A172 (cell line): ENCODE data around the gene FREY1. TPM values are rescaled to one million over a fixed set of nuclear protein-coding genes. Genes with fewer than 3 reads are reported as not detected.

ENCODE experiments used
- DNase-seq: peaks from one replicate; pipeline ENCODE4 v3.0.0-alpha.2; 2015; ENCODE audit warnings: low spot score
- total RNA-seq: library from RNA; depleted of rRNA; stranded (reverse); fragments of >200 nt; shearing (Covaris generic); gene quantifications from 2 replicates; pipeline ENCODE4 v1.2.3, GENCODE V29; 2014; rRNA removed

Gene FREY1
- total RNA-seq, 1 experiment from 2014 or later: 0.26 TPM

DNA sequence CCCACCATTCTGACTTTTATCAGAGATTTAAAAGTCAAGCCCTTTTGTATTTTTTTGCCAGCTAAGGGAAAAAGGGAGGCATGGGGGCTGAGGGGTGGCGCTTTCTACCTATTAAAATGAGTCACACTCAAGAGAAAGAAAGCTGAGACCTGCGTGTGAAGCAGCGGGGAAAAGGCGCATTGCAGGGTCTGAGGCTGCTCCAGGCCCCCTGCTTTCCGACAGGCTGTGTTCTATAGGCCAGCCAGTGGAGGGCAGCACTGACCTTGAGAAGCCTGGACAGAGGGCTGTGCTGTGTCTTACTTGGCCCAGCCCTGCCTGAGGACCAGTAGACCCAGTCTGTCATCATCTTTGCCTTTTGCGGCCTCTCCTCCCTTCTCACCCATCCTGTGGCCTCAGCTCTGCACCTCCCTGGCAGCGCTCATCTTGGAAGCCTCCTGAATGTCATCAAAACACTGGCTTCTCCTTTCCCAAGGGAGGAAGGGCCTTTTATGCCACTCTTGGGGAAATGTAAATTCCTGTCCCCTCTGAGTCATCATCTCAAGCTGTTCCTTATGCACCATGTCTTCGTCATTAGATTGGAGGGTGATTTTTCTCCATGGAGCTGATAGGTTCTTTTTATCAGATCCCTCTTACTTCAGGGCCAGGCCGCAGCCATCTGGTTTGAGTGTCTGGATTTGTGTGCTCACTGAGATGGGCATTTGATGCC is 34.3 kb downstream of the FREY1 start:
- peak; percentile 96 for DNase-seq

DNA sequence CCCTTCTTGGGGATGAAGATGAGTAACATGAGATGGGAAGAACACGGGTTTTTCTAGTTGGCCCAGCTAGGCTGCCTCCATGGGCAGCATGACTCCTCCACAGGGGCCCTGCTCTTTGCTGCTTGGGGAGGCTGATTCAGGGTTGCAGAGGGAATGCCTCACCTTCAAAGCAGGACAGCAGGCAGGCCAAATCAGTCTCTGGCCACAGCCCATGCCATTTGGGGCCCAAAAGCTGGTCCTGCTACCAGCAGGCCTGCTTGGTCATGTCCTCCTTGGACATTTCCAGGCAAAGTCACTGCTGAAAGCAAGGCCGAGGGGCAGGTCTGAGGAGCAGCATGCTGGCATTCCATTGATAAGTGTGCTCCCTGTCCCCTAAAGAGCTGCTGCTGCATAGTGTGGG is 35.4 kb downstream of the FREY1 start:
- DNase-seq: no peak

DNA sequence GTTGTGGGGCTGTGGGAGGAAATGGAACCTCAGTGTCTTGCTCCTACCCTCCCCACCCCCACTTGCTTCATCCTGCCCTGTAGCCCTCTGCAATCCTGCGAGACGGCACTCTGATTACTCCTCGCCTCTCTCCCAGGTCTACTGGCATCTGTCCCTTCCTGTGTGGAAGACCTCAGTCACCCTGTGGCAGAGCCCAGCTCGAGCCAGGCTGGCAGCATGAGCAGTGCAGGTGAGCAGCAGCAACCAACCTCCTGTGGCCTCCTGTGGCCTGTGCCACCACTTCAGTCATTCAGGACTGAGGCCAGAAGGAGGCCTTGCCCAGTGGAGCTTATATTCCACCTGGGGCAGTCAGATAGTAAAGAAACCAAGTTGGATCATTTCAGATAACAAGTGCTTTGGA is 36.4 kb downstream of the FREY1 start:
- no peak for DNase-seq

DNA sequence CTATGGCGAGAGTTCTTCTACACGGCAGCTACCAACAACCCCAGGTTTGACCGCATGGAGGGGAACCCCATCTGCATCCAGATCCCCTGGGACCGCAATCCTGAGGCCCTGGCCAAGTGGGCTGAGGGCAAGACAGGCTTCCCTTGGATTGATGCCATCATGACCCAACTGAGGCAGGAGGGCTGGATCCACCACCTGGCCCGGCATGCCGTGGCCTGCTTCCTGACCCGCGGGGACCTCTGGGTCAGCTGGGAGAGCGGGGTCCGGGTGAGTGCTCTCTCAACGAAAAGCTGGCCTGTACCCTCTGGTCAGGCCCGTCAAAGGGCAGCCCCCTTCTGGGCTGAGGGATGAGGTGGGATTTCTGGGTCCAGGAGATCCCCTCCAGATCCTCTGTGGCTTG is 37.5 kb downstream of the FREY1 start:
- no peak for DNase-seq

DNA sequence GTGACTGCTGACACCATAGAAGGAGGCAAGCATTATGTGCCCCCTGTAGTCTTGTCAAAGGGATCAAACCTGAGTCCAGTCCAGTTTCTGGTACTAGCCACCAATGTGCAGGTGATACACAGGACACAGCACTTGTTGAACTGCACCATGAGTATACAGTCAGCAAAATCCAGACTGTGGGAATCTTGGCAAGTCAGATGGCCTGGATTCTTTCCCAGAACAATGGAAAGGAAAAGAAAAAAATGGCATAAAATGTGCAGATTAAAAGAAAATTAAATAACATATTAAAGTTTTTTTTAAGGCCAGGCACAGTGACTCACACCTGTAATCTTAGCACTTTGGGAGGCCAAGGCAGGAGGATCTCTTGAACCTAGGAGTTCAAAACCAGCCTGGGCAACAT is 43.0 kb downstream of the FREY1 start:
- DNase-seq: no peak

DNA sequence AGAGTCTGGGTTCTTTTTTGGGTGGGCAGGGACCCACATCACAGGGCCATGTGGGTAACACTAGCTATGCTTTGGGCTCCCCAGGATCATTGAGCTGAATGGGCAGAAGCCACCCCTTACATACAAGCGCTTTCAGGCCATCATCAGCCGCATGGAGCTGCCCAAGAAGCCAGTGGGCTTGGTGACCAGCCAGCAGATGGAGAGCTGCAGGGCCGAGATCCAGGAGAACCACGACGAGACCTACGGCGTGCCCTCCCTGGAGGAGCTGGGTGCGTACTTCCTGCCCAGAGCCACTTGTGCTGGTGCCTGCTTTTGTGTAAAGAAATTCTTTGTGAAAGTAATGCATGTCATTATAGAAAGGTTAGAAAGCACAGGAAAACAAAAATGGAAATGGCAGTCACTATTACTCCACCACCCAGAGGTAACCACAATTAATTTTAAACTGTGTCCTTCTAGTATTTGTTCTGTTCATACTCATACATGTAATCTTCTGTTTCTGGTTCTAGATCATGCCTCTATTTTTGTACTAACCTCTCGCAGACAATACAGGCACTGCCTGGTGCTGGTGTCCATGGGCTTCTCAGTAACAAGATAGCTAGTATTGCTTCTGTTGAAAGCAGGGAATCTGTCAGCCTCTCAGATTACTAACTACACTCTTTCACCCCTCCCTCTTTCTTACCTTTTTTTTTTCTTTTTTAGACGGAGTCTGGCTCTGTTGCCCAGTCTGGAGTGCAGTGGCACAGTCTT is 46.1 kb downstream of the FREY1 start:
- no peak for DNase-seq

DNA sequence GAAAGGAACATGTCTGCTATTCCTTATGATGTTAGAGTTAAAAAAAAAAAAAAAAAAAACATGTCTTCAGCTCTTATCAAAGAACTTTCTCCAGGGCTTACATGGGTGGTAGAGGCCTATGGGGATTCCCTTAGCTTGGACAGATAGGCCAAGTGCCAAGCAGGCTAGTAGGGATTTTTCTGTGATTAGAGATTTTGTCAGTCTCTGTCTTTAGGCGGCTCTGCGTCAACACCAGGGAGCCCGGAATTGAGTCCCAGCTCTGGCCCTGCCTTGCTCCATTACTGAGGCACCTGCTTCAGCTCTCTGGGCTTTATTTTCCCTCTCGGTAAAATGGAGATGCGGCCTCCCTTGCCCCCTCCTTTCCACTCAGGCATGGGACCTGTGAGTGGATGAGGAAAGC is 46.7 kb downstream of the FREY1 start:
- no peak for DNase-seq

DNA sequence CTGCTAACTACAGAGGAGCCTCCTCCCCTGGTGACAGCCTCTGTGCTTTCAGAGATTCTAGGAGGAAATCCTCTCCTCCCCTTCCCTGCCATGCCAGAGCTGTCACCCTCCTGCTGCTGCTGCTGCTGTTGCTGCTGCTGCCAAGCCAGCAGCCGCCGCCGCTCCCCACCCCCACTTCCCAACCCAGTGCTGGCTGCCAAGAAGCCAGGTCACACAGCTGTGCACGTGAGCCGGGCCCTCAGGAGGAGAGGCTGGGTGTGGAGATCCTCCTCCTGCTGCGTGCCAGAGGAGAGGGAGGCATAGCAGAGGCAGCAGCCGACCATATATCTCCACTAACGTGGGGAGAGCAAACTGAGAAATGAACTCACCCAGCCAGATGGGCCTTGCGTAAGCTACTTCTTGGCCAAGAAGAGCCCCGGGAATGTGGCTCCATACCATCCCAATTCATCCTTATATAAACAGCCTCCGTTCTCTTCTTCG is 47.4 kb downstream of the FREY1 start:
- peak; percentile 89 for DNase-seq

DNA sequence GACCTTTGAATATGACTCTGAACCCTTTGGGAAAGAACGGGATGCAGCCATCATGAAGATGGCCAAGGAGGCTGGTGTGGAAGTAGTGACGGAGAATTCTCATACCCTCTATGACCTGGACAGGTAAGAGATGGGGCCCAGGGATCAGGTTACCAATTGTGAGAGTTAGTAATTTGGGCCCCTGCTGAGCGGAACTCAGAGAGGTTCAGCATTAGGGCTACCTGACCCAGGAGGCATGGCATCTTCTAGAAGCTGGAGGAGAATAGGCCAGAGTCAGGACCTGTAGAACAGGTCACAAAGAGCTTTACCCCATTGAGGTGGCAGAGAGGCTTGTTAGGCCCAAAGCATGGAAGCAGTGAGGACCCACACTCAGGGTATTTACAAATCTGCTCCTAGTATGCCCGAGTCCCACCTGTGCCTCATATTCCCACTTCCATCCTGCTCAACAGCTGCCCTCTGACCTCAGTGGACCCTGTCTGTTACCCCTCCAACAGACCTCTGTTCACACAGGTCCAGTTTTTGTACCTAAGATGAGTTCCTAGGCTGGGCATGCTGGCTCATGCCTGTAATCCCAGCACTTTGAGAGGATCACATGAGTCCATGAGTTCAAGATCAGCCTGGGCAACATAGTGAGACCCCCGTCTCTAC is 48.2 kb downstream of the FREY1 start:
- no peak for DNase-seq

DNA sequence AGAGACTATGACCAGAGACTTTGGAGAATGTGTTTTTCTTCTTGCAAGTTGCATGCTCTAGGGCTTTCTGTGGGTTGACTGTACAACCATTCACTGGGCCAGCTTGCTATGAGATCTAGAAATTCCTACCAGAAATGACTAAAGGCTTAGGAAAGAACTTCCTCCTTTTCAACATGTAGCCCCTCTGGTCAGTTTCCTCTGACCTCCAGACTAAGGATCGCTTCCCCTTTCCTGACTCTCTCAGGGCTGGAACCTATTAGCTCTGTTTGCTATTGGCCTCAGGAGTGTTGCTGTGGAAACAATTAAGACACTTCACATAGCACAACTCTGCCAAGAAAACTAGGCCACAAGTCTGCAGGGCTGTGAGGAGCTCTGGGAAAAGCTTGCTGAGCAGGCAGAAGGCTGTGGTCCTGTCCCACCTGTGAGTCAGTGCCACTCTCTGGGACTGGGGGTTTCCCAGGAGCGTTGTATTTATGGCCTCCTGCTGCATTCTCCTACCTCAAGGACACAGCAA is 49.1 kb downstream of the FREY1 start:
- peak; percentile 48 for DNase-seq

Other genes starting within 250 kb of the FREY1 start
- gene CHST1, start 241.6 kb downstream of the FREY1 start, total RNA-seq: 0.14 and 1.6 TPM in 2 replicates
- gene SLC35C1, start 102.1 kb downstream of the FREY1 start, total RNA-seq: 5.4 and 11.2 TPM in 2 replicates
- 7.4 and 8.1 TPM in 2 replicates for gene CRY2, start 59.8 kb downstream of the FREY1 start, total RNA-seq
- gene MAPK8IP1, start 21.6 kb downstream of the FREY1 start, total RNA-seq: 24.0 and 24.2 TPM in 2 replicates
- gene PEX16, start 10.6 kb upstream of the FREY1 start, total RNA-seq: 37.7 and 48.0 TPM in 2 replicates
- gene LARGE2, start 15.4 kb upstream of the FREY1 start, total RNA-seq: not detected in 2 replicates
- 17.4 and 24.6 TPM in 2 replicates for gene PHF21A, start 214.2 kb upstream of the FREY1 start, total RNA-seq